Psoas muscle (tissue), 8 donors: ENCODE results near the gene LRRC4B. TPM values are rescaled to one million over a fixed set of nuclear protein-coding genes. Genes with fewer than 3 reads are reported as not detected.

Source experiments
- ATAC-seq, 4 donors: fragments of 200-7000 bp; cut with Tn5 transposase; one replicate each; pipeline ENCODE4 v1.9.1; 2020; ENCODE audit warnings: moderate library complexity in 3 of 4, mild to moderate bottlenecking in 2 of 4
- DNase-seq, 2 donors: peaks; one replicate each; pipeline ENCODE4 v3.0.0-alpha.2; 2020
- H3K27ac ChIP-seq: fragments of 200-600 bp; one replicate; pipeline ENCODE4 v1.8.0; 2022
- H3K27me3 ChIP-seq, 3 donors: fragments of 200-600 bp in 1 of 3; one replicate each; pipeline versions ENCODE4 v1.6.1 to v1.8.0; 2013 to 2022; ENCODE audit warnings: low read length in 2 of 3, mild to moderate bottlenecking in 2 of 3, moderate library complexity in 1 of 3; ENCODE audit not compliant: insufficient read depth in 3 of 3
- H3K36me3 ChIP-seq, 2 donors: fragments of 200-600 bp in 1 of 2; one replicate each; pipeline versions ENCODE4 v1.6.1 to v1.8.0; 2013 to 2022; ENCODE audit warnings: low read depth in 1 of 2, mild to moderate bottlenecking in 1 of 2, moderate library complexity in 1 of 2; ENCODE audit not compliant: insufficient read depth in 1 of 2
- H3K4me1 ChIP-seq: fragments of 200-600 bp; one replicate; pipeline ENCODE4 v1.8.0; 2022
- H3K4me3 ChIP-seq: fragments of 200-600 bp; one replicate; pipeline ENCODE4 v1.8.0; 2022; ENCODE audit warnings: mild to moderate bottlenecking
- H3K9me3 ChIP-seq: fragments of 200-600 bp; one replicate; pipeline ENCODE4 v1.8.0; 2022
- WGBS, 3 donors: extraction: QIAGEN DNeasy Blood & Tissue Kit; methylation state at CpG; one replicate each; pipeline versions ENCODE4 v1.1.6 to v1.1.7; 2013; 5-methylcytosine and 5-hydroxymethylcytosine counted together
- intact Hi-C, 2 donors: fragments of 100-400 bp; cut with DNase I; formaldehyde crosslinking; loops; one replicate each; pipeline versions ENCODE4 v1.11.0 to v1.14.2; 2022
- polyA plus RNA-seq, 3 donors: library from polyadenylated mRNA; stranded (reverse); fragments of 200-250 nt; gene quantifications; one replicate each; pipeline ENCODE4 v1.2.3, GENCODE V29; 2013
- total RNA-seq, 4 donors: library from RNA; stranded (reverse); fragmentation: NEBNext Ultra II Directional in 2 of 4; extraction: Animal tissue kit (Norgen Biotek cat#: 25700) in 2 of 4; gene quantifications; one replicate each; pipeline versions ENCODE4 v1.2.1 to v1.2.4, GENCODE V29; 2021 to 2023
- TF ChIP-seq, protein P1 (sequence below): fragments of 200-600 bp; IDR thresholded peaks from one replicate; pipeline ENCODE4 v1.8.0; 2022; ENCODE audit warnings: antibody characterized with exemption
- donor health status: healthy with polysubstance abuse.
- donor health status: DM: no; HTN: no; CAD: no; lungs with moderate emphysema.
- donor health status: Bipolar disorder and iron deficiency.
- donor health status: healthy.
- donor health status: DM: yes; HTN: yes; CAD: no.
- donor health status: DM: no; HTN: no; CAD: no.
- donor health status: DM: no; HTN: no; CAD: no.
- donor health status: DM: yes; HTN: yes; CAD: no.

The LRRC4B gene
- total and polyA plus RNA-seq, 7 donors, result 0.04 to 1.0 (median 0.32) TPM

- Histone ChIP-seq H3K4me3 (no peak overlapping the region), H3K9me3 (no peaks in the 10 kb centered on the region), H3K27me3 (peaks cover 0 to 74% (median 22%) of the 10 kb centered on the region in 3 donors), H3K36me3 (no peaks in the 10 kb centered on the region), H3K27ac (no peak overlapping the region), H3K4me1 (no peaks in the 10 kb centered on the region)
- ATAC-seq, result no peak
- TF ChIP-seq, protein P1, sequence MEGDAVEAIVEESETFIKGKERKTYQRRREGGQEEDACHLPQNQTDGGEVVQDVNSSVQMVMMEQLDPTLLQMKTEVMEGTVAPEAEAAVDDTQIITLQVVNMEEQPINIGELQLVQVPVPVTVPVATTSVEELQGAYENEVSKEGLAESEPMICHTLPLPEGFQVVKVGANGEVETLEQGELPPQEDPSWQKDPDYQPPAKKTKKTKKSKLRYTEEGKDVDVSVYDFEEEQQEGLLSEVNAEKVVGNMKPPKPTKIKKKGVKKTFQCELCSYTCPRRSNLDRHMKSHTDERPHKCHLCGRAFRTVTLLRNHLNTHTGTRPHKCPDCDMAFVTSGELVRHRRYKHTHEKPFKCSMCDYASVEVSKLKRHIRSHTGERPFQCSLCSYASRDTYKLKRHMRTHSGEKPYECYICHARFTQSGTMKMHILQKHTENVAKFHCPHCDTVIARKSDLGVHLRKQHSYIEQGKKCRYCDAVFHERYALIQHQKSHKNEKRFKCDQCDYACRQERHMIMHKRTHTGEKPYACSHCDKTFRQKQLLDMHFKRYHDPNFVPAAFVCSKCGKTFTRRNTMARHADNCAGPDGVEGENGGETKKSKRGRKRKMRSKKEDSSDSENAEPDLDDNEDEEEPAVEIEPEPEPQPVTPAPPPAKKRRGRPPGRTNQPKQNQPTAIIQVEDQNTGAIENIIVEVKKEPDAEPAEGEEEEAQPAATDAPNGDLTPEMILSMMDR, result no peak
- intact Hi-C loops, result no loop called here
- DNase-seq, result no peak
- 2 to 5% (median 2%) methylated on average over 20 to 38 of the region's 38 CpGs for WGBS, 3 donors
Observed at GRCh38 chr19:50567052-50567841, 988 bp downstream of the LRRC4B start.

GRCh38 chr19:50565984-50566903 lies 2.0 kb downstream of the LRRC4B start:
- H3K9me3 ChIP-seq, result no peaks in the 10 kb centered on the region
- DNase-seq (no peak), ATAC-seq (no peak)
- peaks cover 0 to 79% (median 24%) of the 10 kb centered on the region in 3 donors for H3K27me3 ChIP-seq
- no peaks in the 10 kb centered on the region for H3K4me1 ChIP-seq
- TF ChIP-seq, protein P1, result no peak
- no peaks in the 10 kb centered on the region for H3K36me3 ChIP-seq
- H3K4me3 ChIP-seq, result no peak overlapping the region
- no peak overlapping the region for H3K27ac ChIP-seq
- WGBS, 3 donors, result 5 to 10% (median 5%) methylated on average over 10 to 36 of the region's 36 CpGs
- intact Hi-C loops, result no loop called here

GRCh38 chr19:50564229-50565105 lies 3.8 kb downstream of the LRRC4B start:
- H3K27me3 ChIP-seq, result peaks cover 0 to 74% (median 23%) of the 10 kb centered on the region in 3 donors
- no peak overlapping the region for H3K27ac ChIP-seq
- intact Hi-C loops, result no loop called here
- WGBS, 3 donors, result 36 to 49% (median 49%) methylated on average over 21 to 22 of the region's 22 CpGs
- TF ChIP-seq, protein P1, result no peak
- no peak overlapping the region for H3K4me3 ChIP-seq
- no peak for ATAC-seq
- no peaks in the 10 kb centered on the region for H3K9me3 ChIP-seq
- H3K36me3 ChIP-seq, result no peaks in the 10 kb centered on the region
- H3K4me1 ChIP-seq, result no peaks in the 10 kb centered on the region
- DNase-seq, result peak in 1 of 2 donors; percentile 18

DNA sequence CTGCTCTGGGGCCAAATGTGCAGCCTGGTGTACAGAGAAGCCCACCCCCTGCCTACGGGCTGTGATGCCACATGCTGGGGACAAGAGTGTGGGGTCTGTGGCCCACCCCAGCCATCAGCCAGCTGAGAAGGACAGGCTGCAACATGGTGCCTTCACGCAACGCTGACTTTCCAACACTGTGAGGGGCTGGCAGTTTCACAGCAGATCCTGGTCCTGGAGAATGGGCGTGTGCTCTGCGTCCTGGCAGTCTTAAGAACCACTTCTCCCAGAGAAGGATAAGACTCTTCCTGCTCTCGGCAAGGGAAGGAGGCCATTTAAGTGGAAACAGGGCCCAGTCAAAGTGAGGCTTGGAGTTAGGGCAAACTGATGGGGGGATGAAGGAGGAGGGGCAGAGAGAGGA lies 4.6 kb downstream of the LRRC4B start:
- Histone ChIP-seq H3K4me1 (no peaks in the 10 kb centered on the region), H3K27ac (no peak overlapping the region), H3K27me3 (peaks cover 0 to 77% (median 20%) of the 10 kb centered on the region in 3 donors), H3K9me3 (no peaks in the 10 kb centered on the region), H3K36me3 (no peaks in the 10 kb centered on the region), H3K4me3 (no peak overlapping the region)
- ATAC-seq, result no peak
- WGBS, 3 donors, result 50 to 54% (median 51%) methylated on average over 6 of the region's 6 CpGs
- intact Hi-C loops, result no loop called here
- TF ChIP-seq, protein P1, result no peak
- peak in 1 of 2 donors; percentile 18 for DNase-seq
